HepG2 (cell line): ENCODE data around the gene MTA1. TPM values are rescaled to one million over a fixed set of nuclear protein-coding genes. Genes with fewer than 3 reads are reported as not detected.

ENCODE experiments used
- ATAC-seq: fragments of 200-7000 bp; cut with Tn5 transposase; 3 replicates; pipeline ENCODE4 v1.9.1; 2020; ENCODE audit warnings: mild to moderate bottlenecking, moderate library complexity
- BruUV-seq: library from RNA; stranded (reverse); fragments of 400-500 nt; replicated peaks from 2 replicates; lab custom pipeline; 2021; lab: Mats Ljungman, UMichigan
- CTCF ChIA-PET: fragments of 300-600 bp; formaldehyde crosslinking; extraction: SDS; loops from one replicate; lab custom pipeline; 2021; ENCODE audit warnings: low total read pairs, inconsistent platforms, low intra/inter-chr PET ratio; lab: Yijun Ruan, JAX
- POLR2A ChIA-PET: fragments of 350-600 bp; sonication (Branson Sonifier 250); formaldehyde crosslinking; loops from one replicate; lab custom pipeline; 2020; ENCODE audit warnings: antibody characterized with exemption, inconsistent platforms; lab: Yijun Ruan, JAX
- DNase-seq: peaks from one replicate; pipeline ENCODE4 v3.0.0-alpha.2; 2015; ENCODE audit warnings: low spot score
- FAIRE-seq: peaks from 3 replicates; lab custom pipeline; 2011; peaks lifted over from hg19 to GRCh38; lab: Jason Lieb, UNC
- H2AFZ ChIP-seq: one replicate; pipeline ENCODE4 v1.6.1; 2011; ENCODE audit warnings: low read length, inconsistent platforms
- H3K27ac ChIP-seq: fragments of 300-600 bp; 3 replicates; pipeline ENCODE4 v1.8.0; 2011; ENCODE audit warnings: mixed run types, mild to moderate bottlenecking, mixed read lengths, low read length, inconsistent platforms; ENCODE audit not compliant: insufficient read depth; ENCODE audit errors: extremely low read length
- H3K27me3 ChIP-seq, 2 experiments: fragments of 200-600 bp in 1 of 2; 2 replicates in 1 of 2; 3 replicates in 1 of 2; pipeline versions ENCODE4 v1.6.0 to v1.8.0; 2011; ENCODE audit warnings: low read length in 2 of 2, mild to moderate bottlenecking in 2 of 2, moderate library complexity in 2 of 2, inconsistent platforms in 1 of 2; ENCODE audit not compliant: insufficient read depth in 2 of 2, control insufficient read depth in 1 of 2
- H3K36me3 ChIP-seq, 2 experiments: fragments of 200-600 bp in 1 of 2; replicated peaks in 1 of 2; 2 replicates in 1 of 2; 3 replicates in 1 of 2; pipeline versions ENCODE4 v1.5.1 to v1.8.0; 2011; ENCODE audit warnings: low read length in 2 of 2, inconsistent platforms in 1 of 2; ENCODE audit not compliant: insufficient read depth in 2 of 2, control insufficient read depth in 1 of 2
- H3K4me1 ChIP-seq: 2 replicates; pipeline ENCODE4 v1.5.1; 2012; ENCODE audit warnings: low read length, inconsistent platforms; ENCODE audit not compliant: insufficient read depth
- H3K4me2 ChIP-seq: 2 replicates; pipeline ENCODE4 v1.6.0; 2011; ENCODE audit warnings: low read depth, low read length, inconsistent platforms
- H3K4me3 ChIP-seq, 3 experiments: fragments of 200-600 bp in 1 of 3; sonication (generic), shearing (Covaris generic) in 1 of 3; replicated peaks in 1 of 3; 2 replicates each; pipeline ENCODE4 v1.5.1; 2011 to 2016; ENCODE audit warnings: low read length in 3 of 3, inconsistent platforms in 2 of 3, low read depth in 2 of 3, mild to moderate bottlenecking in 2 of 3, control low read depth in 1 of 3, mixed read lengths in 1 of 3; ENCODE audit not compliant: insufficient read depth in 1 of 3
- H3K79me2 ChIP-seq: one replicate; pipeline ENCODE4 v1.6.1; 2011; ENCODE audit warnings: low read length, inconsistent platforms; ENCODE audit not compliant: insufficient read depth
- H3K9ac ChIP-seq: 2 replicates; pipeline ENCODE4 v1.6.0; 2011; ENCODE audit warnings: mild to moderate bottlenecking, low read depth, low read length, inconsistent platforms; ENCODE audit not compliant: insufficient read depth
- H3K9me3 ChIP-seq: 2 replicates; pipeline ENCODE4 v1.5.1; 2012; ENCODE audit warnings: mild to moderate bottlenecking, low read length
- H4K20me1 ChIP-seq: 2 replicates; pipeline ENCODE4 v1.6.0; 2011; ENCODE audit warnings: inconsistent platforms, mild to moderate bottlenecking, low read length, moderate library complexity; ENCODE audit not compliant: insufficient read depth
- BRD4 ChIP-seq: sonication (generic); formaldehyde crosslinking; IDR thresholded peaks from 2 replicates; pipeline ENCODE4 v1.4.0; 2020; ENCODE audit warnings: missing genetic modification reagents
- E2F5 ChIP-seq: sonication (generic); formaldehyde crosslinking; conservative IDR thresholded peaks from 2 replicates; pipeline ENCODE4 v1.4.0; 2020; ENCODE audit warnings: missing genetic modification reagents
- FIP1L1 ChIP-seq: fragments of 200-400 bp; formaldehyde crosslinking; IDR thresholded peaks from 2 replicates; pipeline ENCODE4 v1.6.1; 2018; ENCODE audit warnings: low read depth, mild to moderate bottlenecking, low read length, moderate library complexity, borderline replicate concordance; ENCODE audit not compliant: insufficient read depth
- FOXM1 ChIP-seq: sonication (generic); formaldehyde crosslinking; IDR thresholded peaks from 2 replicates; pipeline ENCODE4 v1.5.0; 2020; ENCODE audit warnings: missing genetic modification reagents
- HNRNPL ChIP-seq: fragments of 200-400 bp; formaldehyde crosslinking; IDR thresholded peaks from 2 replicates; pipeline ENCODE4 v1.6.1; 2017; ENCODE audit warnings: mild to moderate bottlenecking, low read depth, low read length
- HOXA5 ChIP-seq: sonication (generic); formaldehyde crosslinking; IDR thresholded peaks from 2 replicates; pipeline ENCODE4 v1.4.0; 2020; ENCODE audit warnings: missing genetic modification reagents
- HOXA9 ChIP-seq: sonication (generic); formaldehyde crosslinking; IDR thresholded peaks from 2 replicates; pipeline ENCODE4 v1.8.1; 2022; ENCODE audit warnings: missing genetic modification reagents, mild to moderate bottlenecking, moderate library complexity, borderline replicate concordance
- IKZF4 ChIP-seq: sonication (generic); formaldehyde crosslinking; IDR thresholded peaks from 2 replicates; pipeline ENCODE4 v1.5.1; 2020; ENCODE audit warnings: borderline replicate concordance, mild to moderate bottlenecking, low read depth, missing genetic modification reagents; ENCODE audit errors: not compliant biosample characterization
- IRF1 ChIP-seq: sonication (generic); formaldehyde crosslinking; IDR thresholded peaks from 2 replicates; pipeline ENCODE4 v1.4.0; 2020; ENCODE audit warnings: low read depth, mild to moderate bottlenecking, missing genetic modification reagents
- MIXL1 ChIP-seq: IDR thresholded peaks from 2 replicates; pipeline ENCODE4 v1.6.1; 2016
- NFIB ChIP-seq: sonication (generic); formaldehyde crosslinking; IDR thresholded peaks from 2 replicates; pipeline ENCODE4 v1.9.0; 2021; ENCODE audit warnings: missing genetic modification reagents, mild to moderate bottlenecking, borderline replicate concordance
- NFIC ChIP-seq: IDR thresholded peaks from 2 replicates; pipeline ENCODE4 v1.6.1; 2012; ENCODE audit warnings: mild to moderate bottlenecking, low read length, inconsistent platforms
- SALL2 ChIP-seq: sonication (generic); formaldehyde crosslinking; IDR thresholded peaks from 2 replicates; pipeline ENCODE4 v1.8.1; 2023; ENCODE audit warnings: mild to moderate bottlenecking, missing genetic modification reagents, inconsistent platforms
- SMAD9 ChIP-seq: sonication (generic); formaldehyde crosslinking; IDR thresholded peaks from 2 replicates; pipeline ENCODE4 v1.5.1; 2020; ENCODE audit warnings: mild to moderate bottlenecking, missing genetic modification reagents
- SRSF4 ChIP-seq: fragments of 200-400 bp; formaldehyde crosslinking; IDR thresholded peaks from one replicate; pipeline ENCODE4 v1.6.1; 2018; ENCODE audit warnings: mild to moderate bottlenecking, low read depth, low read length, moderate library complexity; ENCODE audit not compliant: poor library complexity, severe bottlenecking
- STAT5B ChIP-seq: sonication (generic); formaldehyde crosslinking; IDR thresholded peaks from 2 replicates; pipeline ENCODE4 v1.4.0; 2020; ENCODE audit warnings: missing genetic modification reagents
- ZMYM2 ChIP-seq: sonication (generic); formaldehyde crosslinking; IDR thresholded peaks from 2 replicates; pipeline ENCODE4 v1.8.0; 2022; ENCODE audit warnings: mild to moderate bottlenecking, missing genetic modification reagents
- ZNF274 ChIP-seq: sonication (generic); formaldehyde crosslinking; IDR thresholded peaks from 2 replicates; pipeline ENCODE4 v1.5.1; 2020; ENCODE audit warnings: mild to moderate bottlenecking, missing genetic modification reagents
- ZNF280B ChIP-seq: sonication (generic); formaldehyde crosslinking; IDR thresholded peaks from 2 replicates; pipeline ENCODE4 v1.5.0; 2020; ENCODE audit warnings: missing genetic modification reagents, mild to moderate bottlenecking, borderline replicate concordance
- ZNF441 ChIP-seq: sonication (generic); formaldehyde crosslinking; IDR thresholded peaks from 2 replicates; pipeline ENCODE4 v1.7.0; 2021; ENCODE audit warnings: missing genetic modification reagents, borderline replicate concordance
- ZNF616 ChIP-seq: sonication (generic); formaldehyde crosslinking; IDR thresholded peaks from 2 replicates; pipeline ENCODE4 v1.5.0; 2020; ENCODE audit warnings: low read depth, mild to moderate bottlenecking, missing genetic modification reagents
- ZSCAN20 ChIP-seq: sonication (generic); formaldehyde crosslinking; IDR thresholded peaks from 2 replicates; pipeline ENCODE4 v1.4.0; 2020; ENCODE audit warnings: missing genetic modification reagents, mild to moderate bottlenecking, borderline replicate concordance
- WGBS: methylation state at CpG from one replicate; pipeline ENCODE4 v1.1.6; 2017; ENCODE audit warnings: low lambda C conversion rate; 5-methylcytosine and 5-hydroxymethylcytosine counted together
- in situ Hi-C: cut with HindIII; loops from 2 replicates; pipeline ENCODE4 v1.10.0; 2017; ENCODE audit warnings: low pct_unique_long_range_greater_than_20kb; ENCODE audit not compliant: extremely low pct_ligation_motif_present
- intact Hi-C: fragments of 100-400 bp; cut with micrococcal nuclease; formaldehyde crosslinking; loops from one replicate; pipeline ENCODE4 v1.10.0; 2022; ENCODE audit not compliant: unreplicated experiment
- polyA plus RNA-seq, 8 experiments: library from polyadenylated mRNA; depleted of rRNA in 3 of 8; stranded (reverse) in 7 of 8; unstranded in 1 of 8; fragments of >200 nt; fragmentation: Illumina TruSeq in 4 of 8; extraction: Trizol in 4 of 8; gene quantifications; 2 replicates each; pipeline versions ENCODE4 v1.2.1 to v1.2.3, GENCODE V29; 2011 to 2016; ENCODE audit warnings: low read depth in 4 of 8, missing spikeins in 1 of 8, mixed read lengths in 1 of 8; ENCODE audit not compliant: insufficient read depth in 1 of 8
- total RNA-seq, 5 experiments: library from RNA; depleted of rRNA; stranded (reverse); fragments of >200 nt; fragmentation: Illumina TruSeq; extraction: Trizol; gene quantifications; 2 replicates each; pipeline ENCODE4 v1.2.3, GENCODE V29; 2016; ENCODE audit warnings: low read depth in 1 of 5

Gene MTA1
- total and polyA plus RNA-seq, 2 of the 13 experiments (the other 11 are each of a cell fraction or from before 2014, with no cell fraction given): 35.2 to 85.8 TPM

GRCh38 chr14:105491366-105491973 is 71.8 kb downstream of the MTA1 start:
- intact Hi-C loops: loop anchor here (1.0 to 10.0 kb wide), 2 partner anchors 8 to 177 kb away; partner anchors contain the start of gene PACS2
- Histone ChIP-seq H3K27ac (peak overlapping the region; percentile 93), H4K20me1 (no peaks in the 10 kb centered on the region), H3K9ac (peak overlapping the region; percentile 80), H3K4me1 (peaks cover 60% of the 10 kb centered on the region), H2AFZ (no peak overlapping the region), H3K79me2 (peaks cover 17% of the 10 kb centered on the region), H3K36me3 (peaks cover 0 to 3% of the 10 kb centered on the region in 2 experiments; a peak in 1 of 5 replicates), H3K4me2 (peak overlapping the region; percentile 76), H3K9me3 (no peaks in the 10 kb centered on the region), H3K4me3 (peak overlapping the region; percentile 50 to 80 (median 53); a peak in 5 of 6 replicates), H3K27me3 (no peaks in the 10 kb centered on the region; a peak in 1 of 5 replicates)
- 0% methylated on average over 15 of the region's 53 CpGs for WGBS
- in situ Hi-C loops: no loop called here
- ChIA-PET CTCF (interaction anchor here (0.7 to 3.6 kb wide), 4 partner anchors 10 to 121 kb away, joined by 3 to 24 read pairs (median 7); no protein-coding TSS in a partner anchor), POLR2A (interaction anchor here (0.6 to 1.2 kb wide), 4 partner anchors 9 to 826 kb away, joined by 3 to 5 read pairs (median 4); no protein-coding TSS in a partner anchor)
- peak; percentile 73 for FAIRE-seq
- BruUV-seq: TSS peak; percentile 50
- peak; percentile 77 for DNase-seq
- ATAC-seq: peak; percentile 5
- no peak for TF ChIP-seq NFIC
- TF ChIP-seq HOXA9 (CRISPR knock-in tag): no peak
- TF ChIP-seq ZMYM2 (CRISPR knock-in tag): no peak
- no peak for TF ChIP-seq FIP1L1
- no peak for TF ChIP-seq STAT5B (CRISPR knock-in tag)
- no peak for TF ChIP-seq ZNF274 (CRISPR knock-in tag)
- TF ChIP-seq E2F5 (CRISPR knock-in tag): no peak
- TF ChIP-seq BRD4: peak; percentile 70; the same call in 1 of the 2 replicates
- no peak for TF ChIP-seq MIXL1 (CRISPR knock-in tag)
- no peak for TF ChIP-seq ZNF616 (CRISPR knock-in tag)
- peak; percentile 97 for TF ChIP-seq ZSCAN20
- TF ChIP-seq SRSF4: no peak
- TF ChIP-seq NFIB (CRISPR knock-in tag): no peak
- 0 out of 2 replicates have a peak, but pooled peaks have one; percentile 5 for TF ChIP-seq SALL2 (CRISPR knock-in tag)
- peak; percentile 75; the same call in 1 of the 2 replicates for TF ChIP-seq HNRNPL
- 0 out of 2 replicates have a peak, but pooled peaks have one; percentile 8 for TF ChIP-seq ZNF441
- TF ChIP-seq IRF1 (CRISPR knock-in tag): no peak
- peak; percentile 37; the same call in 1 of the 2 replicates for TF ChIP-seq FOXM1 (CRISPR knock-in tag)
- no peak for TF ChIP-seq IKZF4 (CRISPR knock-in tag)
- TF ChIP-seq SMAD9: no peak
- 0 out of 2 replicates have a peak, but pooled peaks have one; percentile 15 for TF ChIP-seq HOXA5
- TF ChIP-seq ZNF280B (CRISPR knock-in tag): peak; percentile 13; the same call in 1 of the 2 replicates
